ENCODE data around the gene MYO18A. TPM values are rescaled to one million over a fixed set of nuclear protein-coding genes. Genes with fewer than 3 reads are reported as not detected.

MYO18A gene
- polyA plus RNA-seq, 1 donor (not counting 4 experiments of a cell fraction or from before 2014, with no cell fraction given): 20.0 TPM

DNA sequence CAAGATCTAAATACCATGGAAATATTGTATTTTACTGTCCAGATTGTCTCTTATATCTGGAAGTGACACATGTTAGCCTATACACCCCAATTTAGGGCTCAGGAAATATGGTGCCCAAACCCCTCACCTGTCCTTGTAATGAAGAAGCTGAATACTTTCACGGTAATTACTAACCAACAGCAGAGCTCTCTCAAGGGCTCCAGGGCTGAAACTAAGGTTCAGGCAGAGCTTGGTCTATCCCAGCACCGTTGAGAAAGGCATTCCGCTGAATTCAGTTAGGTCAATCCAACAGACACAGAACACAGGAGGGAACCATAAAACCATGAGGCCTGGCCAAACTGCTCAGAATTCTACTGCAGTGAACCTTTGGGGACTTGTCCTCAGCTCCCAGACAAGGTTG lies 14.9 kb downstream of the MYO18A start:
- Histone ChIP-seq H3K27ac (ENCODE audit: control insufficient read depth, insufficient read depth, low read length) (no peak overlapping the region), H3K79me2 (ENCODE audit: control insufficient read depth, insufficient read depth, low read length) (peaks cover 91% of the 10 kb centered on the region), H3K9me1 (ENCODE audit: control insufficient read depth, extremely low read depth, insufficient read depth, low read length) (peaks cover 5% of the 10 kb centered on the region), H4K20me1 (ENCODE audit: control insufficient read depth, extremely low read depth, insufficient read depth, low read length) (peaks cover 4% of the 10 kb centered on the region), H3K9me3 (ENCODE audit: control insufficient read depth, low read depth, low read length) (no peaks in the 10 kb centered on the region), H2AFZ (ENCODE audit: control insufficient read depth, low read length) (no peak overlapping the region), H3K4me2 (ENCODE audit: control insufficient read depth, extremely low read depth, insufficient read depth, low read depth, low read length) (no peak overlapping the region), H3K36me3 (ENCODE audit: control insufficient read depth in 2 of 2, extremely low read depth in 1 of 2, insufficient read depth in 2 of 2, low read length in 2 of 2) (peaks cover 40 to 43% of the 10 kb centered on the region in 2 experiments), H3K9ac (ENCODE audit: control insufficient read depth, extremely low read depth, insufficient read depth, low read length) (no peak overlapping the region), H3K4me3 (ENCODE audit: control insufficient read depth in 2 of 3, extremely low read depth in 1 of 3, insufficient read depth in 2 of 3, low read depth in 1 of 3, low read length in 3 of 3) (no peak overlapping the region), H3K27me3 (ENCODE audit: control insufficient read depth, extremely low read depth, insufficient read depth, low read length) (no peaks in the 10 kb centered on the region), H3K4me1 (ENCODE audit: control insufficient read depth, extremely low read depth, insufficient read depth, low read length) (peaks cover 15% of the 10 kb centered on the region)
- no peak for DNase-seq (ENCODE audit: low read depth, low spot score)
- dilution Hi-C loops (cut with MboI; ENCODE audit: extremely low pct_ligation_motif_present, low sequenced_read_pairs): no loop called here
- TF ChIP-seq, protein P1, sequence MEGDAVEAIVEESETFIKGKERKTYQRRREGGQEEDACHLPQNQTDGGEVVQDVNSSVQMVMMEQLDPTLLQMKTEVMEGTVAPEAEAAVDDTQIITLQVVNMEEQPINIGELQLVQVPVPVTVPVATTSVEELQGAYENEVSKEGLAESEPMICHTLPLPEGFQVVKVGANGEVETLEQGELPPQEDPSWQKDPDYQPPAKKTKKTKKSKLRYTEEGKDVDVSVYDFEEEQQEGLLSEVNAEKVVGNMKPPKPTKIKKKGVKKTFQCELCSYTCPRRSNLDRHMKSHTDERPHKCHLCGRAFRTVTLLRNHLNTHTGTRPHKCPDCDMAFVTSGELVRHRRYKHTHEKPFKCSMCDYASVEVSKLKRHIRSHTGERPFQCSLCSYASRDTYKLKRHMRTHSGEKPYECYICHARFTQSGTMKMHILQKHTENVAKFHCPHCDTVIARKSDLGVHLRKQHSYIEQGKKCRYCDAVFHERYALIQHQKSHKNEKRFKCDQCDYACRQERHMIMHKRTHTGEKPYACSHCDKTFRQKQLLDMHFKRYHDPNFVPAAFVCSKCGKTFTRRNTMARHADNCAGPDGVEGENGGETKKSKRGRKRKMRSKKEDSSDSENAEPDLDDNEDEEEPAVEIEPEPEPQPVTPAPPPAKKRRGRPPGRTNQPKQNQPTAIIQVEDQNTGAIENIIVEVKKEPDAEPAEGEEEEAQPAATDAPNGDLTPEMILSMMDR (optimal IDR thresholded peaks at IDR 0.05 in 1 of 3, IDR thresholded peaks at IDR 0.05 in 1 of 3, conservative IDR thresholded peaks at IDR 0.05 in 1 of 3; ENCODE audit: extremely low read depth in 1 of 3, insufficient read depth in 2 of 3, low read length in 3 of 3): no peak
- no peak for TF ChIP-seq EZH2 (IDR thresholded peaks at IDR 0.05; ENCODE audit: low read length)
- no peak for FAIRE-seq

- Histone ChIP-seq H3K27ac (ENCODE audit: control insufficient read depth, insufficient read depth, low read length) (no peak overlapping the region), H3K79me2 (ENCODE audit: control insufficient read depth, insufficient read depth, low read length) (peaks cover 94% of the 10 kb centered on the region), H4K20me1 (ENCODE audit: control insufficient read depth, extremely low read depth, insufficient read depth, low read length) (no peaks in the 10 kb centered on the region), H3K36me3 (ENCODE audit: control insufficient read depth in 2 of 2, extremely low read depth in 1 of 2, insufficient read depth in 2 of 2, low read length in 2 of 2) (peaks cover 39 to 42% of the 10 kb centered on the region in 2 experiments), H2AFZ (ENCODE audit: control insufficient read depth, low read length) (no peak overlapping the region), H3K9me3 (ENCODE audit: control insufficient read depth, low read depth, low read length) (no peaks in the 10 kb centered on the region), H3K27me3 (ENCODE audit: control insufficient read depth, extremely low read depth, insufficient read depth, low read length) (no peaks in the 10 kb centered on the region), H3K9ac (ENCODE audit: control insufficient read depth, extremely low read depth, insufficient read depth, low read length) (no peak overlapping the region), H3K4me1 (ENCODE audit: control insufficient read depth, extremely low read depth, insufficient read depth, low read length) (peaks cover 23% of the 10 kb centered on the region), H3K4me2 (ENCODE audit: control insufficient read depth, extremely low read depth, insufficient read depth, low read depth, low read length) (no peak overlapping the region), H3K4me3 (ENCODE audit: control insufficient read depth in 2 of 3, extremely low read depth in 1 of 3, insufficient read depth in 2 of 3, low read depth in 1 of 3, low read length in 3 of 3) (no peak overlapping the region), H3K9me1 (ENCODE audit: control insufficient read depth, extremely low read depth, insufficient read depth, low read length) (peaks cover 5% of the 10 kb centered on the region)
- no peak for FAIRE-seq
- TF ChIP-seq, protein P1 (optimal IDR thresholded peaks at IDR 0.05 in 1 of 3, IDR thresholded peaks at IDR 0.05 in 1 of 3, conservative IDR thresholded peaks at IDR 0.05 in 1 of 3; ENCODE audit: extremely low read depth in 1 of 3, insufficient read depth in 2 of 3, low read length in 3 of 3): no peak
- no peak for TF ChIP-seq EZH2 (IDR thresholded peaks at IDR 0.05; ENCODE audit: low read length)
- DNase-seq (ENCODE audit: low read depth, low spot score): no peak
- dilution Hi-C loops (cut with MboI; ENCODE audit: extremely low pct_ligation_motif_present, low sequenced_read_pairs): no loop called here
Observed at GRCh38 chr17:29163563-29163962, 16.6 kb downstream of the MYO18A start.

Data from keratinocyte (primary cell).